MG63 (cell line): ENCODE results near the gene FAM81A. TPM values are rescaled to one million over a fixed set of nuclear protein-coding genes. Genes with fewer than 3 reads are reported as not detected.
"Not testable (repeated sequence)": the region's sequence is repeated elsewhere in the genome, so short reads cannot be mapped to it uniquely, and the experiment has no call there.

ENCODE experiments used
- DNase-seq: peaks from one replicate; pipeline ENCODE4 v3.0.0-alpha.2; 2020
- H3K27me3 ChIP-seq: fragments of 250-450 bp; sonication (Bioruptor Pico); 2 replicates; pipeline ENCODE4 v1.5.1; 2020; ENCODE audit warnings: mild to moderate bottlenecking, moderate library complexity
- H3K36me3 ChIP-seq: fragments of 250-450 bp; sonication (Bioruptor Pico); 2 replicates; pipeline ENCODE4 v1.5.1; 2020; ENCODE audit warnings: mild to moderate bottlenecking, moderate library complexity
- H3K4me3 ChIP-seq: fragments of 250-450 bp; sonication (Bioruptor Pico); 2 replicates; pipeline ENCODE4 v1.5.1; 2020; ENCODE audit warnings: mild to moderate bottlenecking, moderate library complexity
- H3K9me3 ChIP-seq: fragments of 250-450 bp; sonication (Bioruptor Pico); 2 replicates; pipeline ENCODE4 v1.5.1; 2020; ENCODE audit warnings: mild to moderate bottlenecking, moderate library complexity
- total RNA-seq: library from RNA; depleted of rRNA; stranded (reverse); fragments of >200 nt; shearing (Covaris generic); gene quantifications from 2 replicates; pipeline ENCODE4 v1.2.3, GENCODE V29; 2014; ENCODE audit warnings: low replicate concordance

FAM81A gene
- total RNA-seq, 1 experiment from 2014 or later: not detected

GRCh38 chr15:59446232-59446957, 8.4 kb downstream of the FAM81A start:
- Histone ChIP-seq H3K36me3 (no peaks in the 10 kb centered on the region), H3K9me3 (no peaks in the 10 kb centered on the region), H3K27me3 (no peaks in the 10 kb centered on the region), H3K4me3 (no peak overlapping the region)
- DNase-seq: no peak

GRCh38 chr15:59447367-59447766, 9.4 kb downstream of the FAM81A start:
- H3K4me3 ChIP-seq: no peak overlapping the region
- no peaks in the 10 kb centered on the region for H3K36me3 ChIP-seq
- H3K9me3 ChIP-seq: no peaks in the 10 kb centered on the region
- H3K27me3 ChIP-seq: no peaks in the 10 kb centered on the region
- no peak for DNase-seq

DNA sequence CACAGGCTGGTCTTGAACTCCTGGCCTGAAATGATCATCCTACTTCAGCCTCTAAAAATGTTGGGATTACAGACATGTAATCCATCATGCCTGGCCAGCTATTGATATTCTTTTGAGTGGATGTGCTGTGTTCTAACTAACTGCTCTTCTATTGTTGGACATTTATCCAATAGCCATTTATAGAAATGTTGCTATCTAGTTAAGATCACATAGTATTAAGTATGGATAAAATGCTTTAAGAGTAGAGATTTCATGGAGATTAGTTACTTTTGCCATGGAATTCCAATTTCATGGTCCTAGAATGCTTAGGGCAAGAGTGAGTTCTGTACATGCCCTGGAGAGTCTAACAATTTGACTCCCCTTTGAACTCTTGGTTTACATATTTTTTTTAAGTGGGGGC, 10.9 kb downstream of the FAM81A start:
- Histone ChIP-seq H3K4me3 (no peak overlapping the region), H3K9me3 (no peaks in the 10 kb centered on the region), H3K36me3 (no peaks in the 10 kb centered on the region), H3K27me3 (no peaks in the 10 kb centered on the region)
- DNase-seq: no peak

- Histone ChIP-seq H3K9me3 (no peaks in the 10 kb centered on the region), H3K27me3 (no peaks in the 10 kb centered on the region), H3K4me3 (no peak overlapping the region), H3K36me3 (no peaks in the 10 kb centered on the region)
- DNase-seq: no peak
Observed at GRCh38 chr15:59453474-59454215, 15.7 kb downstream of the FAM81A start.

- DNase-seq: no peak
- Histone ChIP-seq H3K4me3 (no peak overlapping the region), H3K36me3 (no peaks in the 10 kb centered on the region), H3K27me3 (no peaks in the 10 kb centered on the region), H3K9me3 (no peaks in the 10 kb centered on the region)
Observed at GRCh38 chr15:59456114-59456513, 18.1 kb downstream of the FAM81A start.

DNA sequence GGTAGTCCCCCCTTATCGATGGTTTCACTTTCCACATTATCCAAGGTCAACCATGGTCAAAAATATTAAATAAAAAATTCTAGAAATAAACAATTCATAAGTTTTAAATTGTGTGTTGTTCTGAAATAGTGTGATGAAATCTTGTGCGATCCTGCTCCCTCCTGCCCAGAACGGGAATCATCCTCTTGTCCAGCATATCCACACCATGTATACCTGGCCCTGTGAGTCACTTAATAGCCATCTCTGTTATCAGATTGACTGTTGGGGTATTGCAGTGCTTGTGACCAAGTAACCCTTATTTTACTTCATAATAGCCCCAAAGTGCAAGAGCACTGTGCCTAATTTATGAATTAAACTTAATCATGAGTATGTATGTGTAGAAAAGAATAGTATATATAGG, 19.1 kb downstream of the FAM81A start:
- H3K36me3 ChIP-seq: no peaks in the 10 kb centered on the region
- no peaks in the 10 kb centered on the region for H3K27me3 ChIP-seq
- H3K9me3 ChIP-seq: no peaks in the 10 kb centered on the region
- H3K4me3 ChIP-seq: no peak overlapping the region
- no peak for DNase-seq

DNA sequence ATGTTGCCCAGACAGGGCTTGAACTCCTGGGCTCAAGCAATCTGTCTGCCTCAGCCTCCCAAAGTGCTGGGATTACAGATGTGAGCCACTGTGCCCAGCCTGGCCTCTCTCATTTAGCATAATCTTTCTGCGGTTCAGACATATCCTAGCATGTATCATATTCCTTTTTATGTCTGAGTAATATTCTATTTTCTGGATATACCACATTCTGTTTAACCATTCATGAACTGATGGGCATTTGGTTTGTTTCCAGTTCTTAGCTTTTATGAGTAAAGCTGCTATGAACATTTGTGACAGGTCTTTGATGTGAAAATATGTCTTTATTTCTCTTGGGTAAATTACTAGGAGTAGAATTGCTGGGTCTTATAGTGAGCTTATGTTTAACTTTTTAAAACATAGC, 23.5 kb downstream of the FAM81A start:
- Histone ChIP-seq H3K4me3 (no peak overlapping the region), H3K36me3 (no peaks in the 10 kb centered on the region), H3K27me3 (0 out of 2 replicates have a peak, but pooled peaks cover 6% of the 10 kb centered on the region), H3K9me3 (no peaks in the 10 kb centered on the region)
- DNase-seq: no peak

DNA sequence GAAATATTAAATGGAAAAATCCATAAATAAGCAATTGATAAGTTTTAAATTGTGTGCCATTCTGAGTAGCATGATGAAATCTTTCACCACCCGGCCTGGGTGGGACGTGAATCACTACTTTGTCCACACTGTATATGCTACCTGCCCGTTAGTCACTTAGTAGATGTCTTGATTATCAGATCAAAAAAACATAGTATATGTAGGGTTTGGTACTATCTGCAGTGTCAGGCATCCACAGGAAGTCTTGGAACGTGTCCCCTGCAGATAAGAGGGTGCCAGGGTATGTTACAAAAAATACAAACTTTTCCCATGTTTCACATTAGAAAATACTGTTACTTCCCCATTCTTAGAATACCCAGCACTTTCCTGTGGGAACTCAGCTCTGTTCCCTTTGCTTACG, 35.2 kb downstream of the FAM81A start:
- H3K27me3 ChIP-seq: no peaks in the 10 kb centered on the region; the same call in none of the 2 replicates
- no peaks in the 10 kb centered on the region for H3K36me3 ChIP-seq
- no peak overlapping the region for H3K4me3 ChIP-seq
- no peaks in the 10 kb centered on the region for H3K9me3 ChIP-seq
- DNase-seq: no peak

DNA sequence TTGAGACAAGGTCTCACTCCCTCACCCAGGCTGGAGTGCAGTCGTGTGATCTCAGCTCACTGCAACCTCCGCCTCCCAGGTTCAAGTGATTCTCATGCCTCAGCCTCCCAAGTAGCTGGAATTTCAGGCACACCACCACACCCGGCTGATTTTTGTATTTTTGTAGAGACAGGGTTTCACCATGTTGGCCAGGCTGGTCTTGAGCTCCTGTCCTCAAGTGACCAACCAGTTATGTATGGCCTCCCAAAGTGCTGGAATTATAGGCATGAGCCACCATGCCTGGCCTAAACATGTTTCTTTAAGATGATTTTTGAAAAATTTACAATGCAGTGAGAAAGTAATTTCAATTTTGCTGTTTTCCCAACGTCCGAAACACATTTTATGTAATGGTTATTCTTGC, 37.2 kb downstream of the FAM81A start:
- H3K27me3 ChIP-seq, H3K9me3 ChIP-seq, H3K36me3 ChIP-seq, H3K4me3 ChIP-seq, DNase-seq: not testable (repeated sequence)

GRCh38 chr15:59484399-59484798, 46.4 kb downstream of the FAM81A start:
- no peaks in the 10 kb centered on the region for H3K27me3 ChIP-seq
- DNase-seq: no peak
- H3K4me3 ChIP-seq: no peak overlapping the region
- H3K9me3 ChIP-seq: no peaks in the 10 kb centered on the region; the same call in 1 of the 2 replicates
- no peaks in the 10 kb centered on the region for H3K36me3 ChIP-seq

DNA sequence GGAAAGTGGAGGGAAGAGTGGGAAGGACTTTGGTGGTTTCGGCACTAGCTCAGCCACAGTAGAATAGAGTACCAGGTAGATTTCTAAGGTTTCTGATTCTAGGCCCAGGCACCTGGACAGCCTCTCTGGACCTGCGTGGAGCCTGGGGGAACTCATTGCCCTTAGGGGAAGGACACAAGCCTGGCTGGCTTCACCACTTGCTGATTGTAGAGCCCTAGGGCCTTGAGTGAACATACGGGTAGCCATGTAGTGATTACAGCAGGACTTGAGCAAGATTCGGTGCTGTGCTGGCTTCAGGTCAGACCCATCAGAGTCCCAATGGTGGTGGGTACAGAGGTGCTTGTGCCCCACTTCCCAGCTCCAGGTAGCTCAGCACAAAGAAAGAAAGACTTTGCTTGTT, 47.0 kb downstream of the FAM81A start:
- Histone ChIP-seq H3K27me3 (no peaks in the 10 kb centered on the region), H3K4me3 (no peak overlapping the region), H3K9me3 (no peaks in the 10 kb centered on the region; the same call in 1 of the 2 replicates), H3K36me3 (no peaks in the 10 kb centered on the region)
- no peak for DNase-seq

DNA sequence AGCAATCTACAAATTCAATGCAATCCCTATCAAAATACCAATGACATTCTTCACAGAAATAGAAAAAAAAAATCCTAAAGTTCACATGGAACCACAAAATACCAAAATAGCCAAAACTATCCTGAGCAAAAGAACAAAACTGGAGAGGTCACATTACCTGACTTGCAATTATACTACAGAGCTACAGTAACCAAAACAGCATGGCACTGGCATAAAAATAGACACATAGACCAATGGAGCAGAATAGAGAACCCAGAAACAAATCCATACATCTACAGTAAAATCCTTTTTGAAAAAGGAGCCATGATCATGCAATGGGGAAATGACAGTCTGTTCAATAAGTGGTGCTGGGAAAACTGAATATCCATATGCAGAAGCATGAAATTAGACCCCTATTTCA, 51.5 kb downstream of the FAM81A start:
- not testable (repeated sequence) for H3K27me3 ChIP-seq, H3K9me3 ChIP-seq, H3K4me3 ChIP-seq, DNase-seq, H3K36me3 ChIP-seq

DNA sequence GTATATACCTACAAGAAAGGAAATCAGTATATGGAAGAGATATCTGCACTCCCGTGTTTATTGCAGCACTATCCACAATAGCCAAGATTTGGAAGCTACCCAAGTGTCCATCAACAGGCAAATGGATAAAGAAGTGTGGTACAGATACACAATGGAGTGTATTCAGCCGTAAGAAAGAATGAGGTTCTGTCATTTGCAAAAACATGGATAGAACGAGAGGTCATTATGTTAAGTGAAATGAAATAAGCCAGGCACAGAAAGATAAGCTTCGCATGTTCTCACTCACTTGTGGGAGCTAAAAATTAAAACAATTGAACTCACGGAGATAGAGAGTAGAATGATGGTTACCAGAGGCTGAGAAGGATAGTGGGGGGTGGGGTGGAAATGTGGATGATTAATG, 53.1 kb downstream of the FAM81A start:
- Histone ChIP-seq H3K27me3 (no peaks in the 10 kb centered on the region), H3K4me3 (no peak overlapping the region), H3K36me3 (no peaks in the 10 kb centered on the region), H3K9me3 (no peaks in the 10 kb centered on the region; the same call in 1 of the 2 replicates)
- no peak for DNase-seq

GRCh38 chr15:59492389-59493377, 54.7 kb downstream of the FAM81A start:
- H3K27me3 ChIP-seq: no peaks in the 10 kb centered on the region

GRCh38 chr15:59501597-59501996, 63.6 kb downstream of the FAM81A start:
- Histone ChIP-seq H3K27me3 (0 out of 2 replicates have a peak, but pooled peaks cover 4% of the 10 kb centered on the region), H3K36me3 (no peaks in the 10 kb centered on the region), H3K9me3 (no peaks in the 10 kb centered on the region), H3K4me3 (no peak overlapping the region)
- peak; percentile 53 for DNase-seq

More at GRCh38 chr15:59492389-59493377, 54.7 kb downstream of the FAM81A start:
- peak; percentile 39 for DNase-seq
- H3K9me3 ChIP-seq: no peaks in the 10 kb centered on the region; the same call in 1 of the 2 replicates
- H3K4me3 ChIP-seq: no peak overlapping the region
- H3K36me3 ChIP-seq: no peaks in the 10 kb centered on the region

DNA sequence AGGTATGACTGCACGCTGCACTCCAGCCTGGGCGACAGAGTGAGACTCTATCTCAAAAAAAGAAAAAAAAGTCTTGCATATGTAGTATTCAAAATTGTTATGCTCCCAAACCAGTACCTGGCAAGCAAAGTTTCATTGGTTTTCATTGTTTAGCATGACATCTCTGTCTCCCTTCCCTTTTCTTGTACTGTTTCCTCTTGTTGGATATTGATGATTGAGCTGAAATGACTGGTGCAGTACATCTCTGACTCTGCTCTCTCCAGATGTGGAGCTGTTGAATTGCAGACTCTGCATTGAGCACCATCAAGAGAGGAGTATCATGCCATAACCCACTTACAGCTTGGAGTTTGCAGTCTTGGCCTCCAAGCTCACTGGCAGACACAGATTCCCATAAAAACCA, 77.2 kb downstream of the FAM81A start:
- Histone ChIP-seq H3K27me3 (no peaks in the 10 kb centered on the region; the same call in 1 of the 2 replicates), H3K4me3 (no peak overlapping the region), H3K36me3 (no peaks in the 10 kb centered on the region), H3K9me3 (no peaks in the 10 kb centered on the region)
- no peak for DNase-seq
